H1 (cell line): ENCODE results near the gene PANX2. TPM values are rescaled to one million over a fixed set of nuclear protein-coding genes. Genes with fewer than 3 reads are reported as not detected.

Source experiments
- CTCF ChIA-PET: fragments of 300-600 bp; sonication (Branson Sonifier 250); formaldehyde crosslinking; loops from one replicate; lab custom pipeline; 2021; ENCODE audit not compliant: partially characterized antibody; lab: Charles Lee
- POLR2A ChIA-PET: fragments of 300-600 bp; sonication (Branson Sonifier 250); formaldehyde crosslinking; loops from one replicate; lab custom pipeline; 2021; ENCODE audit warnings: inconsistent platforms; ENCODE audit not compliant: partially characterized antibody; lab: Charles Lee
- DNase-seq, 2 experiments: peaks; one replicate each; pipeline versions ENCODE4 v3.0.0 to v3.0.0-alpha.2; 2010 to 2022; ENCODE audit warnings: low spot score in 2 of 2, low read depth in 1 of 2, mixed read lengths in 1 of 2
- FAIRE-seq: peaks from 2 replicates; lab custom pipeline; 2011; peaks lifted over from hg19 to GRCh38; lab: Jason Lieb, UNC
- H2AFZ ChIP-seq: 2 replicates; pipeline ENCODE4 v1.8.1; 2012; ENCODE audit warnings: low read length, inconsistent platforms
- H2AK5ac ChIP-seq: 2 replicates; pipeline ENCODE4 v1.6.1; 2013; ENCODE audit warnings: low read depth, low read length
- H2BK120ac ChIP-seq: replicated peaks from 2 replicates; pipeline ENCODE3; 2013; ENCODE audit warnings: low read depth, low read length, inconsistent platforms
- H2BK12ac ChIP-seq: 2 replicates; pipeline ENCODE4 v1.6.1; 2013; ENCODE audit warnings: low read depth, low read length
- H2BK15ac ChIP-seq: 2 replicates; pipeline ENCODE4 v1.6.1; 2013; ENCODE audit warnings: low read length
- H2BK20ac ChIP-seq: 2 replicates; pipeline ENCODE4 v1.6.1; 2013; ENCODE audit warnings: low read length
- H2BK5ac ChIP-seq: 2 replicates; pipeline ENCODE4 v1.6.1; 2013; ENCODE audit warnings: low read depth, low read length
- H3K14ac ChIP-seq: 2 replicates; pipeline ENCODE4 v1.6.1; 2013; ENCODE audit warnings: inconsistent platforms; ENCODE audit not compliant: insufficient read length
- H3K18ac ChIP-seq: 2 replicates; pipeline ENCODE4 v1.6.1; 2013; ENCODE audit warnings: low read length; ENCODE audit errors: extremely low read depth
- H3K23ac ChIP-seq: 2 replicates; pipeline ENCODE4 v1.6.1; 2013; ENCODE audit warnings: inconsistent platforms; ENCODE audit not compliant: insufficient read length
- H3K23me2 ChIP-seq: 2 replicates; pipeline ENCODE4 v1.6.1; 2013; ENCODE audit warnings: low read depth, low read length
- H3K27ac ChIP-seq: 2 replicates; pipeline ENCODE4 v1.6.1; 2011; ENCODE audit warnings: low read depth, low read length, inconsistent platforms
- H3K27me3 ChIP-seq, 4 experiments: replicated peaks in 1 of 4; 1 replicate in 1 of 4; 2 replicates in 3 of 4; pipeline versions ENCODE4 v1.6.1 to v1.8.1; 2011 to 2013; ENCODE audit warnings: low read length in 3 of 4, mild to moderate bottlenecking in 3 of 4, inconsistent platforms in 2 of 4, mixed read lengths in 2 of 4, moderate library complexity in 1 of 4; ENCODE audit not compliant: control insufficient read depth in 3 of 4, insufficient read depth in 3 of 4; ENCODE audit errors: extremely low read depth in 1 of 4
- H3K36me3 ChIP-seq, 4 experiments: 2 replicates each; pipeline versions ENCODE4 v1.6.1 to v1.8.1; 2011 to 2013; ENCODE audit warnings: mild to moderate bottlenecking in 4 of 4, low read length in 3 of 4, moderate library complexity in 2 of 4, control low read depth in 1 of 4, inconsistent platforms in 1 of 4; ENCODE audit not compliant: insufficient read depth in 4 of 4, control insufficient read depth in 2 of 4
- H3K4ac ChIP-seq: replicated peaks from 2 replicates; pipeline ENCODE3; 2013; ENCODE audit warnings: low read length, low read depth, mixed read lengths, inconsistent platforms; ENCODE audit not compliant: insufficient read length
- H3K4me1 ChIP-seq, 4 experiments: replicated peaks in 1 of 4; 1 replicate in 1 of 4; 2 replicates in 3 of 4; pipeline versions ENCODE4 v1.6.1 to v1.8.1; 2011 to 2013; ENCODE audit warnings: low read length in 3 of 4, inconsistent platforms in 2 of 4, mixed read lengths in 1 of 4; ENCODE audit not compliant: insufficient read depth in 4 of 4, control insufficient read depth in 3 of 4
- H3K4me2 ChIP-seq, 2 experiments: 2 replicates each; pipeline versions ENCODE4 v1.6.1 to v1.8.1; 2011 to 2013; ENCODE audit warnings: low read depth in 2 of 2, low read length in 2 of 2, control low read depth in 1 of 2, inconsistent platforms in 1 of 2, mild to moderate bottlenecking in 1 of 2; ENCODE audit not compliant: insufficient read depth in 1 of 2
- H3K4me3 ChIP-seq, 4 experiments: fragments of 200-600, 300-600 bp in 1 of 4; sonication (generic), shearing (Covaris generic), sonication (Bioruptor Twin) in 1 of 4; 2 replicates each; pipeline versions ENCODE4 v1.5.1 to v1.8.1; 2011 to 2016; ENCODE audit warnings: low read length in 4 of 4, low read depth in 3 of 4, control low read depth in 2 of 4, inconsistent platforms in 2 of 4, mild to moderate bottlenecking in 2 of 4, mixed read lengths in 1 of 4, moderate library complexity in 1 of 4; ENCODE audit not compliant: insufficient read depth in 2 of 4; ENCODE audit errors: extremely low read depth in 1 of 4
- H3K56ac ChIP-seq: replicated peaks from 2 replicates; pipeline ENCODE3; 2013; ENCODE audit warnings: low read depth, mild to moderate bottlenecking, mixed read lengths, low read length, inconsistent platforms; ENCODE audit not compliant: insufficient read length
- H3K79me1 ChIP-seq: 2 replicates; pipeline ENCODE4 v1.6.1; 2013; ENCODE audit warnings: low read depth, low read length, control low read depth
- H3K79me2 ChIP-seq, 2 experiments: 2 replicates each; pipeline versions ENCODE4 v1.6.1 to v1.8.1; 2012 to 2013; ENCODE audit warnings: low read length in 2 of 2, mild to moderate bottlenecking in 2 of 2, inconsistent platforms in 1 of 2; ENCODE audit not compliant: insufficient read depth in 2 of 2, control insufficient read depth in 1 of 2
- H3K9ac ChIP-seq, 4 experiments: replicated peaks in 1 of 4; 1 replicate in 1 of 4; 2 replicates in 3 of 4; pipeline versions ENCODE4 v1.6.1 to v1.8.1; 2011 to 2013; ENCODE audit warnings: low read depth in 3 of 4, low read length in 3 of 4, control low read depth in 2 of 4, mild to moderate bottlenecking in 2 of 4, moderate library complexity in 2 of 4, inconsistent platforms in 1 of 4; ENCODE audit errors: extremely low read depth in 1 of 4
- H3K9me3 ChIP-seq, 2 experiments: 2 replicates each; pipeline versions ENCODE4 v1.6.1 to v1.8.1; 2012 to 2013; ENCODE audit warnings: mild to moderate bottlenecking in 2 of 2, moderate library complexity in 2 of 2, control low read depth in 1 of 2, inconsistent platforms in 1 of 2, low read depth in 1 of 2, low read length in 1 of 2, mixed read lengths in 1 of 2; ENCODE audit not compliant: insufficient read depth in 2 of 2
- H4K20me1 ChIP-seq, 2 experiments: replicated peaks in 1 of 2; 2 replicates each; pipeline versions ENCODE3 to v1.8.1; 2011 to 2013; ENCODE audit warnings: inconsistent platforms in 2 of 2, low read length in 2 of 2, mild to moderate bottlenecking in 1 of 2; ENCODE audit not compliant: insufficient read depth in 2 of 2, control insufficient read depth in 1 of 2
- H4K5ac ChIP-seq: 2 replicates; pipeline ENCODE4 v1.6.1; 2013; ENCODE audit warnings: low read length, low read depth, mixed read lengths, inconsistent platforms; ENCODE audit not compliant: insufficient read length
- H4K8ac ChIP-seq: 2 replicates; pipeline ENCODE4 v1.8.0; 2013; ENCODE audit warnings: mild to moderate bottlenecking, moderate library complexity, low read length, inconsistent platforms; ENCODE audit not compliant: insufficient read depth; ENCODE audit errors: extremely low read depth
- H4K91ac ChIP-seq: replicated peaks from 2 replicates; pipeline ENCODE3; 2013; ENCODE audit warnings: low read length, mixed read lengths, inconsistent platforms; ENCODE audit not compliant: insufficient read length
- ASH2L ChIP-seq: fragments of 200-600, 300-600 bp; sonication (generic); IDR thresholded peaks from one replicate; pipeline ENCODE4 v1.7.1; 2017; ENCODE audit warnings: low read length
- CHD1 ChIP-seq: IDR thresholded peaks from 2 replicates; pipeline ENCODE4 v1.6.1; 2012; ENCODE audit warnings: low read depth, low read length, improper control_type of control experiment
- CTCF ChIP-seq, 3 experiments: IDR thresholded peaks; 1 replicate in 2 of 3; 2 replicates in 1 of 3; pipeline versions ENCODE4 v1.5.1 to v1.6.1; 2011; ENCODE audit warnings: low read length in 3 of 3, mild to moderate bottlenecking in 3 of 3, inconsistent platforms in 2 of 3, low read depth in 1 of 3, moderate library complexity in 1 of 3; ENCODE audit not compliant: insufficient read depth in 1 of 3; ENCODE audit errors: control extremely low read depth in 1 of 3
- GABPA ChIP-seq: IDR thresholded peaks from 2 replicates; pipeline ENCODE4 v1.6.1; 2011; ENCODE audit warnings: mild to moderate bottlenecking, low read length, moderate library complexity, borderline replicate concordance; ENCODE audit not compliant: insufficient read depth
- GTF2F1 ChIP-seq: IDR thresholded peaks from 2 replicates; pipeline ENCODE4 v1.6.1; 2012; ENCODE audit warnings: low read depth, low read length, improper control_type of control experiment, borderline replicate concordance
- KDM5A ChIP-seq: fragments of 200-600 bp; IDR thresholded peaks from 2 replicates; pipeline ENCODE4 v1.7.1; 2012; ENCODE audit warnings: mild to moderate bottlenecking, low read length, inconsistent platforms, mixed read lengths
- NRF1 ChIP-seq: IDR thresholded peaks from 2 replicates; pipeline ENCODE4 v1.6.1; 2011; ENCODE audit warnings: mild to moderate bottlenecking, low read depth, low read length, improper control_type of control experiment
- POLR2A ChIP-seq, 2 experiments: IDR thresholded peaks; 1 replicate in 1 of 2; 2 replicates in 1 of 2; pipeline ENCODE4 v1.6.1; 2011; ENCODE audit warnings: low read depth in 2 of 2, low read length in 2 of 2, mild to moderate bottlenecking in 2 of 2; ENCODE audit errors: control extremely low read depth in 1 of 2
- SAP30 ChIP-seq: fragments of 300-600 bp; sonication (generic); IDR thresholded peaks from 2 replicates; pipeline ENCODE4 v1.7.1; 2012; ENCODE audit warnings: low read length, moderate library complexity, mild to moderate bottlenecking, inconsistent platforms; ENCODE audit not compliant: insufficient read depth, insufficient replicate concordance
- TAF1 ChIP-seq: IDR thresholded peaks from 2 replicates; pipeline ENCODE4 v1.6.1; 2011; ENCODE audit warnings: mild to moderate bottlenecking, low read depth, low read length
- WGBS, 2 experiments: shearing (Covaris generic) in 1 of 2; methylation state at CpG; one replicate each; pipeline versions ENCODE4 v1.1.6 to v1.1.7; 2013 to 2015; ENCODE audit warnings: low lambda C conversion rate in 2 of 2, mixed read lengths in 2 of 2, inconsistent platforms in 1 of 2, low coverage in 1 of 2, missing lambda C conversion rate in 1 of 2; ENCODE audit not compliant: insufficient replicate concordance in 2 of 2, insufficient coverage in 1 of 2, insufficient read length in 1 of 2; ENCODE audit errors: extremely low coverage in 1 of 2, missing lambda C conversion rate in 1 of 2; 5-methylcytosine and 5-hydroxymethylcytosine counted together
- polyA plus RNA-seq, 7 experiments: library from polyadenylated mRNA; depleted of rRNA in 3 of 7; stranded (reverse) in 5 of 7; unstranded in 2 of 7; fragments of >200 nt in 5 of 7; fragments of 200-250 nt in 2 of 7; gene quantifications; 1 replicate in 5 of 7; 2 replicates in 1 of 7; 4 replicates in 1 of 7; pipeline versions ENCODE4 v1.2.1 to v1.2.3, GENCODE V29; 2011 to 2013; ENCODE audit warnings: missing spikeins in 2 of 7, mixed read lengths in 2 of 7
- total RNA-seq: library from RNA; stranded (reverse); fragmentation: NEBNext Ultra II Directional; extraction: Animal tissue kit (Norgen Biotek cat#: 25700); gene quantifications from 2 replicates; pipeline ENCODE4 v1.2.1, GENCODE V29; 2021

Gene PANX2
- total and polyA plus RNA-seq, 2 of the 8 experiments (the other 6 are each of a cell fraction or from before 2014, with no cell fraction given) = 3.5 to 5.0 TPM

GRCh38 chr22:50131894-50132293, 38.6 kb upstream of the PANX2 start:
- no peak overlapping the region for H4K8ac ChIP-seq
- 83% methylated on average over 4 of the region's 4 CpGs; no CpG with 5 or more reads in 1 of the 2 experiments for WGBS, 2 experiments
- no peak overlapping the region for H2AFZ ChIP-seq
- H3K4ac ChIP-seq = no peak overlapping the region
- H3K23ac ChIP-seq = no peak overlapping the region
- H3K56ac ChIP-seq = no peak overlapping the region
- H2BK20ac ChIP-seq = no peak overlapping the region
- no peaks in the 10 kb centered on the region for H3K79me1 ChIP-seq
- ChIA-PET CTCF (interaction anchor here (1.3 to 1.8 kb wide), 2 partner anchors 10 to 11 kb away, joined by 6 to 8 read pairs; no protein-coding TSS in a partner anchor), POLR2A (no interaction called here)
- no peak overlapping the region for H2BK5ac ChIP-seq
- no peaks in the 10 kb centered on the region for H3K79me2 ChIP-seq
- no peaks in the 10 kb centered on the region for H3K9me3 ChIP-seq
- no peak overlapping the region for H2BK120ac ChIP-seq
- no peak overlapping the region for H3K14ac ChIP-seq
- H3K4me1 ChIP-seq = no peaks in the 10 kb centered on the region
- no peak overlapping the region for H3K18ac ChIP-seq
- FAIRE-seq (no peak), DNase-seq (no peak)
- H3K36me3 ChIP-seq = no peaks in the 10 kb centered on the region
- H3K27ac ChIP-seq = no peak overlapping the region
- H2AK5ac ChIP-seq = no peak overlapping the region
- no peak overlapping the region for H4K91ac ChIP-seq
- H2BK12ac ChIP-seq = no peak overlapping the region
- no peaks in the 10 kb centered on the region for H3K27me3 ChIP-seq
- TF ChIP-seq GABPA = no peak
- no peak for TF ChIP-seq CTCF (IDR thresholded peaks at IDR 0.05; ENCODE audit: control extremely low read depth in 1 of 3, insufficient read depth in 1 of 3, low read depth in 1 of 3, low read length in 3 of 3)
- TF ChIP-seq SAP30 = no peak
- no peak for TF ChIP-seq TAF1
- TF ChIP-seq NRF1 = no peak
- no peak for TF ChIP-seq GTF2F1
- TF ChIP-seq ASH2L = no peak
- no peak for TF ChIP-seq KDM5A
- TF ChIP-seq CHD1 = no peak
- TF ChIP-seq POLR2A (IDR thresholded peaks at IDR 0.05; ENCODE audit: control extremely low read depth in 1 of 2, low read depth in 2 of 2, low read length in 2 of 2) = no peak
- H3K9ac ChIP-seq = no peak overlapping the region
- no peak overlapping the region for H4K5ac ChIP-seq
- no peak overlapping the region for H3K4me3 ChIP-seq
- H4K20me1 ChIP-seq = no peaks in the 10 kb centered on the region
- no peak overlapping the region for H2BK15ac ChIP-seq
- H3K23me2 ChIP-seq = no peaks in the 10 kb centered on the region
- no peak overlapping the region for H3K4me2 ChIP-seq
